Measurements from ENCODE around the gene C1QB. TPM values are rescaled to one million over a fixed set of nuclear protein-coding genes. Genes with fewer than 3 reads are reported as not detected.

The C1QB gene
- total and polyA plus RNA-seq, 9 of the 15 experiments (the other 6 are each of a cell fraction or from before 2014, with no cell fraction given): 0.55 TPM; not detected in 8

GRCh38 chr1:22705586-22705985 lies 52.5 kb downstream of the C1QB start:
- POLR2A ChIA-PET: interaction anchor here (1.1 kb wide), 1 partner anchor 18 kb away, joined by 3 read pairs; no protein-coding TSS in a partner anchor
- in situ Hi-C loops (cut with MboI): no loop called here
- Histone ChIP-seq H3K9me3 (replicated peaks; ENCODE audit: control insufficient read depth, insufficient read depth, low read depth, low read length) (no peaks in the 10 kb centered on the region), H4K20me1 (replicated peaks; ENCODE audit: control insufficient read depth, insufficient read depth, low read length) (peaks cover 28% of the 10 kb centered on the region), H3K4me2 (ENCODE audit: insufficient read depth, low read length) (no peak overlapping the region), H3K27me3 (ENCODE audit: control insufficient read depth in 2 of 2, insufficient read depth in 2 of 2, low read length in 2 of 2) (peaks cover 3 to 21% of the 10 kb centered on the region in 2 experiments; a peak in 2 of 5 replicates), H3K79me2 (ENCODE audit: control insufficient read depth, insufficient read depth, low read length) (no peaks in the 10 kb centered on the region), H3K4me1 (replicated peaks in 1 of 2; ENCODE audit: control insufficient read depth in 2 of 2, insufficient read depth in 2 of 2, low read length in 2 of 2) (peaks cover 0 to 10% of the 10 kb centered on the region in 2 experiments; a peak in 4 of 5 replicates), H3K36me3 (ENCODE audit: control insufficient read depth, insufficient read depth, low read length) (no peaks in the 10 kb centered on the region), H3K27ac (ENCODE audit: extremely low read depth, low read depth, low read length) (no peak overlapping the region), H3K9ac (ENCODE audit: insufficient read depth in 1 of 2, low read depth in 2 of 2, low read length in 2 of 2) (no peak overlapping the region), H3K9me1 (ENCODE audit: control insufficient read depth, insufficient read depth, low read length) (no peaks in the 10 kb centered on the region), H3K4me3 (no peak overlapping the region), H2AFZ (ENCODE audit: low read depth, low read length) (no peak overlapping the region)
- DNase-seq (ENCODE audit: extremely low read depth in 1 of 4, low spot score in 3 of 4) (no peak), FAIRE-seq (no peak), ATAC-seq (no peak)
- TF ChIP-seq FOXP1 (CRISPR knock-in tag; IDR thresholded peaks at IDR 0.05): no peak
- TF ChIP-seq, protein P1, sequence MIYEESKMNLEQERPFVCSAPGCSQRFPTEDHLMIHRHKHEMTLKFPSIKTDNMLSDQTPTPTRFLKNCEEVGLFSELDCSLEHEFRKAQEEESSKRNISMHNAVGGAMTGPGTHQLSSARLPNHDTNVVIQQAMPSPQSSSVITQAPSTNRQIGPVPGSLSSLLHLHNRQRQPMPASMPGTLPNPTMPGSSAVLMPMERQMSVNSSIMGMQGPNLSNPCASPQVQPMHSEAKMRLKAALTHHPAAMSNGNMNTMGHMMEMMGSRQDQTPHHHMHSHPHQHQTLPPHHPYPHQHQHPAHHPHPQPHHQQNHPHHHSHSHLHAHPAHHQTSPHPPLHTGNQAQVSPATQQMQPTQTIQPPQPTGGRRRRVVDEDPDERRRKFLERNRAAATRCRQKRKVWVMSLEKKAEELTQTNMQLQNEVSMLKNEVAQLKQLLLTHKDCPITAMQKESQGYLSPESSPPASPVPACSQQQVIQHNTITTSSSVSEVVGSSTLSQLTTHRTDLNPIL (CRISPR knock-in tag; IDR thresholded peaks at IDR 0.05): no peak
- TF ChIP-seq FOXA1 (IDR thresholded peaks at IDR 0.05; ENCODE audit: borderline replicate concordance): no peak
- no peak for TF ChIP-seq SMAD4 (CRISPR knock-in tag; conservative IDR thresholded peaks at IDR 0.05)
- TF ChIP-seq GMEB1 (CRISPR knock-in tag; IDR thresholded peaks at IDR 0.05): no peak
- TF ChIP-seq ZNF696 (CRISPR knock-in tag; conservative IDR thresholded peaks at IDR 0.05): no peak
- TF ChIP-seq MAFG (tag; conservative IDR thresholded peaks at IDR 0.05): no peak
- TF ChIP-seq NR2C1 (IDR thresholded peaks at IDR 0.05): no peak
- no peak for TF ChIP-seq NR2C1 (tag; IDR thresholded peaks at IDR 0.05)
- no peak for TF ChIP-seq PURB (CRISPR knock-in tag; IDR thresholded peaks at IDR 0.05; ENCODE audit: low read depth)
- no peak for TF ChIP-seq RFX5 (IDR thresholded peaks at IDR 0.05; ENCODE audit: low read depth, low read length)
- TF ChIP-seq NR2F6 (CRISPR knock-in tag; IDR thresholded peaks at IDR 0.05): no peak
- TF ChIP-seq CHD1 (IDR thresholded peaks at IDR 0.05; ENCODE audit: low read length): no peak
- no peak for TF ChIP-seq ZNF263 (CRISPR knock-in tag; IDR thresholded peaks at IDR 0.05; ENCODE audit: borderline replicate concordance)
- TF ChIP-seq, protein P2, sequence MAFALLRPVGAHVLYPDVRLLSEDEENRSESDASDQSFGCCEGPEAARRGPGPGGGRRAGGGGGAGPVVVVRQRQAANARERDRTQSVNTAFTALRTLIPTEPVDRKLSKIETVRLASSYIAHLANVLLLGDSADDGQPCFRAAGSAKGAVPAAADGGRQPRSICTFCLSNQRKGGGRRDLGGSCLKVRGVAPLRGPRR (CRISPR knock-in tag; IDR thresholded peaks at IDR 0.05): no peak
- no peak for TF ChIP-seq ZNF395 (CRISPR knock-in tag; IDR thresholded peaks at IDR 0.05)
- intact Hi-C loops (cut with micrococcal nuclease): loop anchor here (2.0 kb wide), 1 partner anchor 27 kb away; no protein-coding TSS in a partner anchor
- no TSS peak for BruUV-seq (replicated peaks)
- CTCF ChIA-PET (ENCODE audit: low intra/inter-chr PET ratio): interaction anchor here (2.1 kb wide), 1 partner anchor 156 kb away, joined by 14 read pairs; no protein-coding TSS in a partner anchor

Measured in K562 (cell line).